SU-DHL-6 (cell line): Measurements from ENCODE around the gene CNOT8.

Experiments
- CTCF ChIP-seq: fragments of 200-600 bp; sonication (generic); IDR thresholded peaks from one replicate; pipeline ENCODE4 v1.5.1; 2017; ENCODE audit warnings: antibody characterized with exemption, mild to moderate bottlenecking, low read length, moderate library complexity; ENCODE audit not compliant: insufficient read depth, poor library complexity, severe bottlenecking
- EZH2phosphoT487 ChIP-seq: fragments of 200-600 bp; sonication (generic), shearing (Covaris generic); conservative IDR thresholded peaks from 2 replicates; pipeline ENCODE4 v1.6.1; 2018; ENCODE audit warnings: mild to moderate bottlenecking, antibody characterized with exemption, low read length, moderate library complexity, mixed read lengths

GRCh38 chr5:154895606-154896561 is 37.5 kb downstream of the CNOT8 start:
- TF ChIP-seq CTCF (no peak), EZH2phosphoT487 (no peak)
